COLO668 (cell line): ENCODE data around the gene NPTXR.

Source experiments
- DNase-seq: peaks from one replicate; lab custom pipeline; 2025; ENCODE audit not compliant: unreplicated experiment; lab: John Stamatoyannopoulos, UW

The NPTXR gene

GRCh38 chr22:38799265-38800002 is 44.4 kb downstream of the NPTXR start:
- no peak for DNase-seq

- no peak for DNase-seq
Observed at GRCh38 chr22:38798496-38798895, 45.3 kb downstream of the NPTXR start.

- DNase-seq: no peak
Observed at GRCh38 chr22:38796262-38796957, 47.4 kb downstream of the NPTXR start.

- no peak for DNase-seq
Observed at GRCh38 chr22:38795569-38795968, 48.3 kb downstream of the NPTXR start.

- DNase-seq: peak; percentile 94
Observed at GRCh38 chr22:38793721-38794466, 49.9 kb downstream of the NPTXR start, which contains the start of gene DNAL4. Gene DNAL4, minus strand, starts transcription at chr22:38794143. Its CDS starts 11,412 bp downstream, at chr22:38782731.

- DNase-seq: no peak
Observed at GRCh38 chr22:38793317-38793716, 50.5 kb downstream of the NPTXR start.

GRCh38 chr22:38792833-38793232 is 51.0 kb downstream of the NPTXR start:
- DNase-seq: no peak

GRCh38 chr22:38789606-38790005 is 54.2 kb downstream of the NPTXR start:
- DNase-seq: no peak

- DNase-seq: no peak
Observed at GRCh38 chr22:38788846-38789245, 55.0 kb downstream of the NPTXR start.

- DNase-seq: no peak
Observed at GRCh38 chr22:38788021-38788816, 55.6 kb downstream of the NPTXR start.

GRCh38 chr22:38786631-38787030 is 57.2 kb downstream of the NPTXR start:
- DNase-seq: no peak

- no peak for DNase-seq
Observed at GRCh38 chr22:38784856-38785255, 59.0 kb downstream of the NPTXR start.

- no peak for DNase-seq
Observed at GRCh38 chr22:38784035-38784434, 59.8 kb downstream of the NPTXR start.

- DNase-seq: no peak
Observed at GRCh38 chr22:38783095-38783615, 60.7 kb downstream of the NPTXR start.

- no peak for DNase-seq
Observed at GRCh38 chr22:38782402-38783094, 61.3 kb downstream of the NPTXR start.

GRCh38 chr22:38781033-38781432 is 62.8 kb downstream of the NPTXR start:
- no peak for DNase-seq

- no peak for DNase-seq
Observed at GRCh38 chr22:38777087-38777671, 66.6 kb downstream of the NPTXR start.

- DNase-seq: no peak
Observed at GRCh38 chr22:38776086-38776485, 67.7 kb downstream of the NPTXR start.

GRCh38 chr22:38775656-38776055 is 68.2 kb downstream of the NPTXR start:
- no peak for DNase-seq
